Measurements from ENCODE around the gene KLRF2.

KLRF2 gene

GRCh38 chr12:9881246-9881645, at the start of gene KLRF2:
Gene KLRF2 (plus strand): TSS chr12:9881489. CDS start chr12:9881596, 107 bp downstream.
- no peak within 1 kb of the TSS for H3K4me3 ChIP-seq (ENCODE audit: low read depth, low read length)
- no peak for DNase-seq (ENCODE audit: low read depth)
- TF ChIP-seq CTCF (IDR thresholded peaks at IDR 0.05; ENCODE audit: low read depth, low read length, missing control alignments) = no peak

GRCh38 chr12:9831720-9832119, 49.6 kb upstream of the KLRF2 start:
- DNase-seq (ENCODE audit: low read depth) = no peak
- no peak overlapping the region for H3K4me3 ChIP-seq (ENCODE audit: low read depth, low read length)
- no peak for TF ChIP-seq CTCF (IDR thresholded peaks at IDR 0.05; ENCODE audit: low read depth, low read length, missing control alignments)

GRCh38 chr12:9843407-9843806, 37.9 kb upstream of the KLRF2 start:
- H3K4me3 ChIP-seq (ENCODE audit: low read depth, low read length) = no peak overlapping the region
- TF ChIP-seq CTCF (IDR thresholded peaks at IDR 0.05; ENCODE audit: low read depth, low read length, missing control alignments) = no peak
- DNase-seq (ENCODE audit: low read depth) = no peak

GRCh38 chr12:9848899-9849298, 32.4 kb upstream of the KLRF2 start:
- DNase-seq (ENCODE audit: low read depth) = no peak
- no peak for TF ChIP-seq CTCF (IDR thresholded peaks at IDR 0.05; ENCODE audit: low read depth, low read length, missing control alignments)

GRCh38 chr12:9851050-9851449, 30.2 kb upstream of the KLRF2 start:
- no peak for TF ChIP-seq CTCF (IDR thresholded peaks at IDR 0.05; ENCODE audit: low read depth, low read length, missing control alignments)
- no peak for DNase-seq (ENCODE audit: low read depth)
- H3K4me3 ChIP-seq (ENCODE audit: low read depth, low read length) = no peak overlapping the region

More at GRCh38 chr12:9848899-9849298, 32.4 kb upstream of the KLRF2 start:
- H3K4me3 ChIP-seq (ENCODE audit: low read depth, low read length) = no peak overlapping the region

- no peak for DNase-seq (ENCODE audit: low read depth)
- H3K4me3 ChIP-seq (ENCODE audit: low read depth, low read length) = no peak overlapping the region
- no peak for TF ChIP-seq CTCF (IDR thresholded peaks at IDR 0.05; ENCODE audit: low read depth, low read length, missing control alignments)
These were observed 29.4 kb upstream of the KLRF2 start for GRCh38 chr12:9851927-9852326.

- TF ChIP-seq CTCF (IDR thresholded peaks at IDR 0.05; ENCODE audit: low read depth, low read length, missing control alignments) = no peak
- H3K4me3 ChIP-seq (ENCODE audit: low read depth, low read length) = no peak overlapping the region
- DNase-seq (ENCODE audit: low read depth) = no peak
These were observed 25.1 kb upstream of the KLRF2 start for GRCh38 chr12:9856151-9856550.

Measured in GM12864 (cell line).